Stimulated activated CD8-positive, alpha-beta memory T cell treated with anti-CD3 and anti-CD28 coated beads, Interleukin-12 subunit alpha, Interleukin-12 subunit beta, amount 100 ng/mL, for 24 hours (primary cell): Measurements from ENCODE around the gene ASB6.
A peak's percentile ranks its signal among the peaks of the same experiment; 100 is the strongest.

ENCODE experiments used
- DNase-seq: peaks from one replicate; pipeline ENCODE4 v3.0.0-alpha.2; 2020; ENCODE audit errors: extremely low read depth

ASB6 gene

DNA sequence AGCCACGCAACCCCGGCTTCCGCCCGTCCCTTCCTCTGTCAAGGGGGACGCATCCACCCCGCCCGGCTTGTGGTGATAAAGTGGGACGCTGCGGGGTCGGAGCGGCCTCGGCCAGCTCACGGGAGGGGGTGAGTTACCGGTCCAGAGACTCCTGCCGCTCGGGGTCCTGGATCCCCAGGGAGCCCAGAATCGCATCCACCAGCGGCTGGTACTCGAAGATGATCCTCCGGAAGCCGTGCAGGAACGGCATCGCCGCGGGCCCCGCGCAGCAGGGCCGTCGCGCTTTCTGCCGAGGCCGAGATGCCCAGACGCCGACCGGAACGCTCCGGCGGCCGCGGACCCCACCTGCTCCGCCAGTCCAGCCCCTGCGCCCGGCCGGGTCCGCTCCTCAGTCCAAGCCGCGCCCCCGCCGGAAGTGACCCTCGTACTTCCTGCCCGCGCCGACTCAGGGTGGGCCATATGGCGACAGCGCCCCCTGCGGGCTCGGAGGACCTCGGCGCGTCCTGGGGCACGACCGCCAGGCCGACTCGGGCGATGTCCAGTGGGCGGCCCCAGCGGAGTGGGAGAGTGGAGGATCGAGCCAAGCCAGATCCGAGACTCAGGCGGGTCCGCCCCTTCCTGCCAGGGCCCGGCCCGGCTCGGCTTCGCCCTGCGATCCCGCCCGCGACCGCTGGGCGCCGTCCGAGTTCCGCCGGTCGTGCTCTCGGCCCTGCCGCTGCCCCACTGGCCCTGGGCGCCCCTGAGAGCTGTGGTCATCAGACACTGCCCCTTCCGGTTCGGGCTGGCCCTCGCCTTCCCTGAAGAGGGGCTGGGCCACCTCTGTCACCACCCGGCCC is at the start of gene ASB6:
ASB6 (minus strand) TSS at position 402 of the 836 bp plus-strand sequence; CDS start at position 250, 152 bp downstream.
- DNase-seq: peak; percentile 90

- no peak for DNase-seq
These were observed 46.5 kb upstream of the ASB6 start for GRCh38 chr9:129688285-129689043.

GRCh38 chr9:129687391-129687790 is 45.4 kb upstream of the ASB6 start:
- no peak for DNase-seq

- DNase-seq: no peak
These were observed 44.8 kb upstream of the ASB6 start for GRCh38 chr9:129686736-129687135.

- no peak for DNase-seq
These were observed 43.9 kb upstream of the ASB6 start for GRCh38 chr9:129685933-129686259.

DNA sequence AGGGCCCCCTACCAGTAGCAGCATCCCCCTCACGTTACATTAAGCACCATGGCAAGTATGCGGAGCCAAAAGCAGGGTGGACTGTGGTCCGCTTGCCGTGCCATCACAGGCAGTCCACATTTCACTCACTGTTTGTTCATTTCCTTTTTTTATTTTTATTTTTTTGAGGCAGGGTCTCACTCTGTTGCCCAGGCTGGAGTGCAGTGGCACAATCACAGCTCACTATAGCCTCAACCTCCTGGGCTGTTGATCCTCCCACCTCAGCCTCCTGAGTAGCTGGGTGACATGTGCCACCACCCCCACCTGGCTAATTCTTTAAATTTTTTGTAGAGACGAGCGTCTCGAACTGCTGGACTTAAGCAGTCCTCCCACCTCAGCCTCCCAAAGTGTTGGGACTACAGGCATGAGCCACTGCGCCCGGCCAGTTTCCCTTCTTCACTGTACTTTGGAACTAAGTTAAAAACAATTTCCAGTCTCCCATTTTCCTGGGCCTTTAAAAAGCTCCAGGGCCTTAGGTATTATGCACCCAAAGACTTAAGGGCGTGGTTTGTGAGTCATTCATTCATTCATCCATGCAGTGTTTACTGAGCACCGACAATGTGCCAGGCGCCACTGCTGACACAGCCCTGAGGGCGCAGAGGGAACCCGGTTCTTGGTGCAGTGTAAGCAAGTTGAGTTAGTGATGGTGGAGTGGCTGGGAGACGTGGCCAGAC is 43.4 kb upstream of the ASB6 start:
- no peak for DNase-seq

DNA sequence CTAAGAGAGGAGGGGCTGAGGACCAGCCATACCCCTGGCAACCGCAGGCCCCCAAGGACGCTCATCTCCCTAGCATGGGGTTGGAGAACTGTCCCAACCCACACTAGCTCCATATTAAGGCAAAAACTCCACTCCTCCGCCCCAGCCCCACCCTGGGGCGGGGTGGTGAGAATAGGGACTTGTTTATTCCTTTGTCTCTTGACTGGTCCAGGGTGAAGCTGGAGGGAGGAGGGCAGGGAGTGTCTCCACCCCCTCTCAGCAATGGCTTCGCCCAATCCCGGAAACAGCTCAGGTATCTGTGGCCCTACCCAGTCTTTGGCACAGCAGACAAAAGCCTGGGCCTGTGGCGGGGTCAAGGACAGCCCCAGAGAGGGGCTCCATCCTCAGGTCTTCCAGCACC is 40.4 kb upstream of the ASB6 start:
- DNase-seq: no peak

- no peak for DNase-seq
These were observed 40.0 kb upstream of the ASB6 start for GRCh38 chr9:129681924-129682323.

- DNase-seq: no peak
These were observed 37.6 kb upstream of the ASB6 start for GRCh38 chr9:129679537-129679936.

DNA sequence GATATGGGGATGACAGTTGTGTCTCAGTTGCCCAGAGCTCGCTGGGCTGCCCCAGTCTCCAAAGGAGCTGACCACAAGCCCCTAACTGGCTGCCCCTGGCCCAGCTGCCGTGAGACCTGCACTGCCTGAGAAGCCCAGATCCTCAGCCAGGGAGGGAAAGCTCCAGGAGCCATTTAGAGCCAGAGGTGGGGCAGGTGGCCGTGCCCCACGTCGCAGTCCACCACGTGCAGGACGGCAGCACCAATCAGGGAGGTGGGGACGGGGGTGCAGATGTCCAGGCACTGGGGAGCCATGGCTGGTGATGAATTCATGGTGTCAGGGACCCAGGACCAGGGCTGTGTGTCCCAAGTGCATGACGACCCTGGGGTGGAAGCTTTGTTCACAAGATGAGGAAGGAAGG is 36.9 kb upstream of the ASB6 start:
- DNase-seq: no peak

GRCh38 chr9:129677456-129677855 is 35.5 kb upstream of the ASB6 start:
- no peak for DNase-seq

- DNase-seq: no peak
These were observed 35.0 kb upstream of the ASB6 start for GRCh38 chr9:129676975-129677374.

- no peak for DNase-seq
These were observed 34.3 kb upstream of the ASB6 start for GRCh38 chr9:129676287-129676686.

- DNase-seq: no peak
These were observed 33.7 kb upstream of the ASB6 start for GRCh38 chr9:129675620-129676019.

DNA sequence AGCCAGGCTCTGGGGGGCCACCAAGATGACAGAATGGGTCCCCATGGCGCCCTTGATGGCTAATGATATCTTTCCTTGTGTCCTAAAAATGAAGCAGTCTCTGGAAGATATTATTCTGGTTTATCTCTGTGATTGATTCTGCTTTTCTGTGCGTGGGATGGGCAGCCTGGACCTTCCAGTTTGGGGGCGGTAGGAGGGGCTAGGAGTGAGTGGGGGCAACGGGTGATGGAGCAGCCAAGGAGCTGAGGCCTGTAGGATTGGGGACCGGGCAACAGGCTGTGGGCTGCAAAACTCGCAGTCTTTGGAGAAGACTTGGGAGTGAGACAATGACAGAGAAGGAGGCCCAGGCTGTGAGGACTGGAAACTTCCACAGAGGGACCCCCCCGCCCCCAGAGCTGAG is 32.3 kb upstream of the ASB6 start:
- DNase-seq: no peak

DNA sequence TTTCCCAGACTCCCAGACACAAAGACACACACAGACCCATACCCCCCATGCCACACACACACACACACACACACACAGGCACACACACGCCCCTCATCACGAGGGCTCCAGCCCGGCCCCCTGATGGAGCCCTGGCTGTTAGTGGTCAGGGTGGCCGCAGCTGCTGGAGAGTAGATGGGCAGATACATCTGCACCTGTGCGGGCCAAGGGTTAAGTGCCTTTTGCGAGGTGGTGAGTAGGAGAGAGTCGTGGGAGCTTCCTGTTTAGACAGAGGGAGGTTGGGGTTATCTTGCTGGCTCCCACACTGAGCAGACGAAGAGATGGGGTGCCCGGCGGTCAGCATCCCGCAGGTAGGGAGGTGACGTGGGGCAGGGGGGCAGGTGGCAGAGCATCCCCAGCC is 31.7 kb upstream of the ASB6 start:
- no peak for DNase-seq

- no peak for DNase-seq
These were observed 30.8 kb upstream of the ASB6 start for GRCh38 chr9:129672702-129673101.

DNA sequence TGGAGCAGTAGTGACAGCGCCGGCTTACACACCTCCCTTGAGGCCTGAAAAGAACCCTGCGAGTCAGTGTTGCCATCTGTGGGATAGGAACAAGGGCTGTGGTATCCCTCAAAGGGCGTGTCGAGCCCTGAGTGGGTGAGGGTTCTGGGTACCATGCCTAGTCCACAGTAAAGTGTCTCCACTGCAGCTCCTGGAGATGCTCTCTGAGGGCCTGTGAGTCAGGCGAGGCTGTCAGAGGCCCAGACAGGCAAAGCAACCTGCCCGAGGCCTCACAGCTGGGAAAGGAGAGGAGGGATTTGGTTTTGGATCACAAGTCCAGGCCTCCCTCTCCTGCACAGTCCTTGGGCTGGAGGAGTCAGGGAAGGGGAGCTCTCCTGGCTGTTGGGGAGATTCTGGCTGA is 29.6 kb upstream of the ASB6 start:
- no peak for DNase-seq

DNA sequence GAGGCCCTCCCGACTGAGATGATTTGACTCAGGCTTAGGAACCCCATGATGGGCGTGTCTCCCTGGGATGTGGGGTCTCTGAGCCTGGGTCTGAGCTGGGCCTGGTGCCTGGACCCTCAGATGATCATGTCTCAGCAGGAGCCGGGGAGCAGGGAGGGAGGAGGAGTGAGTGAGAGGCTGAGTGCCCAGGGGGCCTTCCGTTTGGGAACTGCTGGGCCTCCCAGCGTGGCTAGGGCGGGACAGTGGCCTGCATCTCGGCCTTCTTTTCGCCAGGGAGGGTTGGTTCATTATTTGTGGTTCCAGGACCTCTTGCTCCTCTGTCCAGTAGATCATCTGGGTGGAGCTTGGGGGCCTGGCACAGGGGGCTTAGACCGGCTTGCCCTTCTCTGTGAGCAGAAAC is 29.1 kb upstream of the ASB6 start:
- no peak for DNase-seq

- no peak for DNase-seq
These were observed 28.0 kb upstream of the ASB6 start for GRCh38 chr9:129669946-129670345.

- no peak for DNase-seq
These were observed 27.3 kb upstream of the ASB6 start for GRCh38 chr9:129669141-129669718.

GRCh38 chr9:129667850-129668249 is 25.9 kb upstream of the ASB6 start:
- no peak for DNase-seq
